Heart left ventricle (tissue), 16 donors: ENCODE data around the gene FAM3D. TPM values are rescaled to one million over a fixed set of nuclear protein-coding genes. Genes with fewer than 3 reads are reported as not detected.
"Not testable (repeated sequence)": the region's sequence is repeated elsewhere in the genome, so short reads cannot be mapped to it uniquely, and the experiment has no call there.

Experiments used
- ATAC-seq, 4 donors: fragments of 200-7000 bp; cut with Tn5 transposase; one replicate each; pipeline ENCODE4 v1.9.1; 2020 to 2022; ENCODE audit warnings: moderate library complexity in 4 of 4, mild to moderate bottlenecking in 3 of 4, moderate number of reproducible peaks in 1 of 4
- DNase-seq, 5 donors: peaks; one replicate each; pipeline ENCODE4 v3.0.0-alpha.2; 2020
- H3K27ac ChIP-seq, 12 donors: fragments of 200-600 bp; sonication (generic) in 4 of 12; one replicate each; pipeline versions ENCODE4 v1.5.0 to v1.8.0; 2016 to 2022; ENCODE audit warnings: mild to moderate bottlenecking in 2 of 12
- H3K27me3 ChIP-seq, 9 donors: fragments of 200-600 bp; sonication (generic) in 2 of 9; one replicate each; pipeline versions ENCODE4 v1.5.1 to v1.8.0; 2016 to 2022; ENCODE audit warnings: mild to moderate bottlenecking in 3 of 9
- H3K36me3 ChIP-seq, 9 donors: fragments of 200-600 bp; sonication (generic) in 2 of 9; one replicate each; pipeline versions ENCODE4 v1.5.0 to v1.8.0; 2018 to 2022; ENCODE audit warnings: mild to moderate bottlenecking in 2 of 9
- H3K4me1 ChIP-seq, 12 donors: fragments of 200-600 bp; sonication (generic) in 4 of 12; one replicate each; pipeline versions ENCODE4 v1.5.0 to v1.8.0; 2016 to 2022; ENCODE audit warnings: mild to moderate bottlenecking in 3 of 12
- H3K4me3 ChIP-seq, 12 donors: fragments of 200-600 bp; sonication (generic) in 4 of 12; one replicate each; pipeline versions ENCODE4 v1.5.0 to v1.8.0; 2017 to 2022; ENCODE audit warnings: mild to moderate bottlenecking in 9 of 12, moderate library complexity in 4 of 12
- H3K9me3 ChIP-seq, 12 donors: fragments of 200-600 bp; sonication (generic) in 4 of 12; one replicate each; pipeline versions ENCODE4 v1.5.0 to v1.8.0; 2016 to 2022; ENCODE audit warnings: mild to moderate bottlenecking in 1 of 12
- POLR2A ChIP-seq, 2 donors: fragments of 450-650 bp; IDR thresholded peaks; one replicate each; pipeline ENCODE4 v1.6.1; 2017; ENCODE audit warnings: antibody characterized with exemption in 2 of 2, mild to moderate bottlenecking in 2 of 2, moderate library complexity in 2 of 2
- WGBS, 4 donors: extraction: QIAGEN DNeasy Blood & Tissue Kit in 2 of 4; methylation state at CpG; one replicate each; pipeline versions ENCODE4 v1.1.5 to v1.1.7; 2013 to 2018; 5-methylcytosine and 5-hydroxymethylcytosine counted together
- intact Hi-C, 10 donors: fragments of 100-400 bp; cut with DNase I; formaldehyde crosslinking; loops; one replicate each; pipeline versions ENCODE4 v1.11.1 to v1.14.2; 2022
- polyA plus RNA-seq, 2 donors: library from polyadenylated mRNA; stranded (reverse); fragments of 200-250 nt; gene quantifications; one replicate each; pipeline ENCODE4 v1.2.3, GENCODE V29; 2013
- total RNA-seq, 9 donors: library from RNA; depleted of rRNA in 2 of 9; stranded (reverse); fragments of >200 nt in 2 of 9; fragmentation: NEBNext Ultra II Directional in 3 of 9; extraction: Animal tissue kit (Norgen Biotek cat#: 25700) in 3 of 9; gene quantifications; one replicate each; pipeline versions ENCODE4 v1.1.0 to v1.2.4, GENCODE V29; 2016 to 2023
- TF ChIP-seq, protein P1 (sequence below), 12 donors: fragments of 200-600 bp; sonication (generic) in 4 of 12; IDR thresholded peaks; one replicate each; pipeline versions ENCODE4 v1.5.0 to v1.8.0; 2018 to 2022; ENCODE audit warnings: antibody characterized with exemption in 12 of 12, mild to moderate bottlenecking in 5 of 12
- donor health status: ischemic (EF 13 %, LVEDD 7.1; RV severe dilation, severe dysfunction).
- donor health status: healthy with polysubstance abuse.
- donor health status: DM: no; HTN: yes; CAD: no.
- donor health status: DM: no; HTN: no; CAD: no.
- donor health status: ischemic (EF 25% LVEDD 6.9; RV normal size, moderate dysfunction).
- donor health status: ischemic (EF 25% LVEDD 5.7; RV mildly dilated, moderate dysfunction).
- donor health status: healthy.
- donor health status: DM: yes; HTN: yes; CAD: no.
- donor health status: ischemic (EF 35%, LVEDD 5.7; RV mildly dilated, moderate dysfunction).
- donor health status: nonischemic (EF 11% LVEDD 7.7; RV severe dilation, severe dysfunction).
- donor health status: DM: yes; HTN: yes; CAD: no.
- donor health status: PGD.
- donor health status: ischemic (EF 29% LVEDD 5.4; RV normal size, mild dysfunction).
- donor health status: nonischemic (EF 23%, LVEDD 6.1; RV moderate dilation, normal function).

Gene FAM3D
- total and polyA plus RNA-seq, 11 donors, result 0.06 TPM; not detected in 10

- no peak overlapping the region for H3K27ac ChIP-seq
- DNase-seq (no peak), ATAC-seq (no peak)
- H3K9me3 ChIP-seq, result no peaks in the 10 kb centered on the region
- H3K4me1 ChIP-seq, result no peaks in the 10 kb centered on the region
- 66 to 78% (median 70%) methylated on average over 3 of the region's 3 CpGs for WGBS, 4 donors
- no peaks in the 10 kb centered on the region for H3K36me3 ChIP-seq
- intact Hi-C loops, result no loop called here
- H3K27me3 ChIP-seq, result no peaks in the 10 kb centered on the region
- H3K4me3 ChIP-seq, result no peak overlapping the region
- no peak for TF ChIP-seq POLR2A (IDR thresholded peaks at IDR 0.05)
- TF ChIP-seq, protein P1, sequence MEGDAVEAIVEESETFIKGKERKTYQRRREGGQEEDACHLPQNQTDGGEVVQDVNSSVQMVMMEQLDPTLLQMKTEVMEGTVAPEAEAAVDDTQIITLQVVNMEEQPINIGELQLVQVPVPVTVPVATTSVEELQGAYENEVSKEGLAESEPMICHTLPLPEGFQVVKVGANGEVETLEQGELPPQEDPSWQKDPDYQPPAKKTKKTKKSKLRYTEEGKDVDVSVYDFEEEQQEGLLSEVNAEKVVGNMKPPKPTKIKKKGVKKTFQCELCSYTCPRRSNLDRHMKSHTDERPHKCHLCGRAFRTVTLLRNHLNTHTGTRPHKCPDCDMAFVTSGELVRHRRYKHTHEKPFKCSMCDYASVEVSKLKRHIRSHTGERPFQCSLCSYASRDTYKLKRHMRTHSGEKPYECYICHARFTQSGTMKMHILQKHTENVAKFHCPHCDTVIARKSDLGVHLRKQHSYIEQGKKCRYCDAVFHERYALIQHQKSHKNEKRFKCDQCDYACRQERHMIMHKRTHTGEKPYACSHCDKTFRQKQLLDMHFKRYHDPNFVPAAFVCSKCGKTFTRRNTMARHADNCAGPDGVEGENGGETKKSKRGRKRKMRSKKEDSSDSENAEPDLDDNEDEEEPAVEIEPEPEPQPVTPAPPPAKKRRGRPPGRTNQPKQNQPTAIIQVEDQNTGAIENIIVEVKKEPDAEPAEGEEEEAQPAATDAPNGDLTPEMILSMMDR (IDR thresholded peaks at IDR 0.05), result no peak
Observed at GRCh38 chr3:58708116-58708791, 41.7 kb upstream of the FAM3D start.

GRCh38 chr3:58707390-58707930 lies 40.9 kb upstream of the FAM3D start:
- 88 to 93% (median 91%) methylated on average over 3 of the region's 3 CpGs for WGBS, 4 donors
- H3K36me3 ChIP-seq, result no peaks in the 10 kb centered on the region
- no peaks in the 10 kb centered on the region for H3K27me3 ChIP-seq
- H3K27ac ChIP-seq, result no peak overlapping the region
- H3K9me3 ChIP-seq, result no peaks in the 10 kb centered on the region
- no peaks in the 10 kb centered on the region for H3K4me1 ChIP-seq
- DNase-seq (no peak), ATAC-seq (no peak)
- H3K4me3 ChIP-seq, result no peak overlapping the region
- intact Hi-C loops, result no loop called here
- TF ChIP-seq POLR2A (IDR thresholded peaks at IDR 0.05), result no peak
- TF ChIP-seq, protein P1 (IDR thresholded peaks at IDR 0.05), result no peak

- Histone ChIP-seq H3K9me3 (no peaks in the 10 kb centered on the region), H3K27ac (no peak overlapping the region), H3K4me3 (no peak overlapping the region), H3K27me3 (no peaks in the 10 kb centered on the region), H3K4me1 (no peaks in the 10 kb centered on the region), H3K36me3 (no peaks in the 10 kb centered on the region)
- DNase-seq (no peak), ATAC-seq (no peak)
- WGBS, 4 donors, result 86 to 94% (median 88%) methylated on average over 2 of the region's 2 CpGs
- TF ChIP-seq, protein P1 (IDR thresholded peaks at IDR 0.05), result no peak
- TF ChIP-seq POLR2A (IDR thresholded peaks at IDR 0.05), result no peak
- intact Hi-C loops, result no loop called here
Observed at GRCh38 chr3:58706395-58707167, 40.0 kb upstream of the FAM3D start.

DNA sequence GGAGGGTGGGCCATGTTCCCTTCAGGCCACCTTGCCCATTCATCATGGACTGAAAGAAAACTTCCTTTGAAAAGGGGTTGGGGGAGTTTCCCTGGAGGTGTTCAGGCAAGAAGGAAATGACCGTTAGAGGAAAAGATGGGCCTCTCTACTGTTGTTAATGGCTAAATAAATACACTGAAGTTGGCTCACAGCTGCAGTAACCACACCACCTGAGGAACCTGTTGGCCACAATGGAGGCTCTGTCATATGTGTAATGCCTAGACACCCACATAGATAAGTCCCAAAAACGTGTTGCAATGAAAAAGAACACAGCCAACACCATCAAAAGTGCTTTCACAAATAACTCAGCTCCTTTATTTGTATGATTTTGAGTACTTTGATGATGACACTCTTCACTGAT lies 38.2 kb upstream of the FAM3D start:
- no peak for TF ChIP-seq POLR2A (IDR thresholded peaks at IDR 0.05)
- TF ChIP-seq, protein P1 (IDR thresholded peaks at IDR 0.05), result no peak

DNA sequence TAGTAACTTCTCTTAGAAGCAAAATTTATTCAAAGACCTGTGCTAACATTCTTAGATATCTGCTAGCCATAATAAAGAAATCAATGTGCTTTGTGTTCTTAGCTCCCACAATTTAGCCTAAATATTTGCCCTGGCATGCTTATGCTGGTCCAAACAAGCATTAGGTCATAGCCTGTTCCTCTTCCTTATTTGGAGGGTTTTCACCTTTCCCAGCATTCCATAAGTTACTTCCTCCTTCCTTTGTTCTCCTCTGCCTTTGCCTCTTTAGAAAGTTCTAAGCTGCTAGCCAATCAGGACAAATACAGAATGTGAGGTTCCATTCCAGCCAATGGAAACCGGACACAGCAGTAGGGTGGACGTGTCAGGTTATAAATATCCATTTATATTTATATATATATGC lies 37.7 kb upstream of the FAM3D start:
- 82 to 85% (median 84%) methylated on average over 2 of the region's 2 CpGs for WGBS, 4 donors
- H3K27me3 ChIP-seq, H3K4me1 ChIP-seq, H3K36me3 ChIP-seq, intact Hi-C loops, ATAC-seq, H3K9me3 ChIP-seq, H3K4me3 ChIP-seq, DNase-seq, H3K27ac ChIP-seq: not testable (repeated sequence)

More for the DNA sequence above, 38.2 kb upstream of the FAM3D start:
- Histone ChIP-seq H3K4me3 (no peak overlapping the region), H3K27ac (no peak overlapping the region), H3K9me3 (no peaks in the 10 kb centered on the region), H3K36me3 (no peaks in the 10 kb centered on the region), H3K27me3 (no peaks in the 10 kb centered on the region), H3K4me1 (no peaks in the 10 kb centered on the region)
- WGBS, 4 donors, result 44 to 73% (median 57%) methylated on average over 2 of the region's 2 CpGs
- DNase-seq (no peak), ATAC-seq (no peak)
- intact Hi-C loops, result no loop called here
